GM12878 (cell line): ENCODE data around the gene CARM1. TPM values are rescaled to one million over a fixed set of nuclear protein-coding genes. Genes with fewer than 3 reads are reported as not detected.

ENCODE experiments used
- BHLHE40 ChIP-seq, 2 experiments: fragments of 450-650 bp in 1 of 2; IDR thresholded peaks; 2 replicates each; pipeline ENCODE4 v1.6.1; 2011 to 2017; ENCODE audit warnings: low read depth in 2 of 2, borderline replicate concordance in 1 of 2, improper control_type of control experiment in 1 of 2, low read length in 1 of 2, mild to moderate bottlenecking in 1 of 2
- BRCA1 ChIP-seq: IDR thresholded peaks from 2 replicates; pipeline ENCODE4 v1.6.1; 2011; ENCODE audit warnings: low read depth, low read length, improper control_type of control experiment
- CEBPB ChIP-seq, 2 experiments: fragments of 150-350 bp in 1 of 2; IDR thresholded peaks; 2 replicates each; pipeline ENCODE4 v1.6.1; 2012 to 2014; ENCODE audit warnings: low read depth in 2 of 2, low read length in 2 of 2, borderline replicate concordance in 1 of 2, inconsistent platforms in 1 of 2
- ESRRA ChIP-seq: IDR thresholded peaks from 2 replicates; pipeline ENCODE4 v1.6.1; 2012; ENCODE audit warnings: mild to moderate bottlenecking, low read length, improper control_type of control experiment
- GATAD2B ChIP-seq: fragments of 450-650 bp; conservative IDR thresholded peaks from 2 replicates; pipeline ENCODE4 v1.6.1; 2017; ENCODE audit warnings: low read depth, mild to moderate bottlenecking, moderate library complexity
- IRF4 ChIP-seq: IDR thresholded peaks from 2 replicates; pipeline ENCODE4 v1.6.1; 2011; ENCODE audit warnings: low read depth, low read length
- MYB ChIP-seq: fragments of 150-350 bp; IDR thresholded peaks from 2 replicates; pipeline ENCODE4 v1.6.1; 2014; ENCODE audit warnings: mild to moderate bottlenecking, low read depth, low read length, borderline replicate concordance
- NFXL1 ChIP-seq: fragments of 450-650 bp; IDR thresholded peaks from 2 replicates; pipeline ENCODE4 v1.6.1; 2017; ENCODE audit warnings: antibody characterized with exemption, mild to moderate bottlenecking, borderline replicate concordance
- NR2C1 ChIP-seq: fragments of 450-650 bp; IDR thresholded peaks from 2 replicates; pipeline ENCODE4 v1.6.1; 2017; ENCODE audit warnings: antibody characterized with exemption, mild to moderate bottlenecking, moderate library complexity
- NR2C2 ChIP-seq: IDR thresholded peaks from 2 replicates; pipeline ENCODE4 v1.6.1; 2011; ENCODE audit warnings: borderline replicate concordance, low read depth; ENCODE audit not compliant: control insufficient read depth, insufficient read length
- NR2F1 ChIP-seq: fragments of 450-650 bp; conservative IDR thresholded peaks from 2 replicates; pipeline ENCODE4 v1.6.1; 2017; ENCODE audit warnings: mild to moderate bottlenecking
- NRF1 ChIP-seq: conservative IDR thresholded peaks from 2 replicates; pipeline ENCODE4 v1.6.1; 2011; ENCODE audit warnings: mild to moderate bottlenecking, low read depth, low read length, improper control_type of control experiment
- PAX8 ChIP-seq: fragments of 450-650 bp; IDR thresholded peaks from 2 replicates; pipeline ENCODE4 v1.6.1; 2017; ENCODE audit warnings: mild to moderate bottlenecking, moderate library complexity
- SREBF1 ChIP-seq: IDR thresholded peaks from 2 replicates; pipeline ENCODE4 v1.6.1; 2012; ENCODE audit warnings: mild to moderate bottlenecking, low read length
- SREBF2 ChIP-seq: IDR thresholded peaks from 2 replicates; pipeline ENCODE4 v1.6.1; 2012; ENCODE audit warnings: mild to moderate bottlenecking, low read length
- STAT1 ChIP-seq: fragments of 450-650 bp; conservative IDR thresholded peaks from 2 replicates; pipeline ENCODE4 v1.6.1; 2014; ENCODE audit warnings: antibody characterized with exemption, mild to moderate bottlenecking
- TAF1 ChIP-seq: IDR thresholded peaks from 2 replicates; pipeline ENCODE4 v1.6.1; 2011; ENCODE audit warnings: mild to moderate bottlenecking, low read depth, low read length, borderline replicate concordance
- TBL1XR1 ChIP-seq: IDR thresholded peaks from 2 replicates; pipeline ENCODE4 v1.6.1; 2012; ENCODE audit warnings: low read depth, low read length, improper control_type of control experiment
- ZNF207 ChIP-seq: fragments of 450-650 bp; IDR thresholded peaks from 2 replicates; pipeline ENCODE4 v1.6.1; 2014; ENCODE audit warnings: antibody characterized with exemption, mild to moderate bottlenecking, borderline replicate concordance
- ZNF24 ChIP-seq: fragments of 450-650 bp; IDR thresholded peaks from 2 replicates; pipeline ENCODE4 v1.6.1; 2017; ENCODE audit warnings: antibody characterized with exemption, mild to moderate bottlenecking
- ZNF622 ChIP-seq: fragments of 450-650 bp; IDR thresholded peaks from 2 replicates; pipeline ENCODE4 v1.6.1; 2017; ENCODE audit warnings: mild to moderate bottlenecking, inconsistent platforms
- polyA plus RNA-seq, 11 experiments: library from polyadenylated mRNA; depleted of rRNA in 4 of 11; unstranded in 6 of 11; stranded (reverse) in 5 of 11; fragments of >200 nt; fragmentation: Nextera tagmentation in 4 of 11; fragmentation: Illumina TruSeq in 1 of 11; extraction: Ambion mirVana in 4 of 11; extraction: Trizol in 1 of 11; gene quantifications; 1 replicate in 1 of 11; 2 replicates in 10 of 11; pipeline versions ENCODE4 v1.2.1 to v1.2.3, GENCODE V29; 2011 to 2016; ENCODE audit warnings: inconsistent platforms in 2 of 11, missing spikeins in 2 of 11, low read depth in 1 of 11
- total RNA-seq, 4 experiments: library from RNA; depleted of rRNA in 3 of 4; stranded (reverse); fragments of >200 nt in 3 of 4; fragmentation: Illumina TruSeq in 1 of 4; extraction: Trizol in 1 of 4; gene quantifications; 2 replicates each; pipeline versions ENCODE4 v1.2.1 to v1.2.3, GENCODE V29; 2013 to 2021
- TF ChIP-seq, protein P1 (sequence below): IDR thresholded peaks from 2 replicates; pipeline ENCODE4 v1.6.1; 2012; ENCODE audit warnings: low read depth, low read length, improper control_type of control experiment
- TF ChIP-seq, protein P2 (sequence below), 3 experiments: IDR thresholded peaks in 2 of 3; conservative IDR thresholded peaks in 1 of 3; 2 replicates each; pipeline ENCODE4 v1.5.1; 2011; ENCODE audit warnings: low read depth in 3 of 3, low read length in 3 of 3, mild to moderate bottlenecking in 3 of 3, control low read depth in 2 of 3, moderate library complexity in 2 of 3, inconsistent platforms in 1 of 3, mixed read lengths in 1 of 3; ENCODE audit not compliant: control insufficient read depth in 2 of 3, insufficient read depth in 1 of 3; ENCODE audit errors: extremely low read depth in 1 of 3
- TF ChIP-seq, protein P3 (sequence below): fragments of 150-350 bp; IDR thresholded peaks from 2 replicates; pipeline ENCODE4 v1.6.1; 2016; ENCODE audit warnings: low read depth, low read length

Gene CARM1
- total and polyA plus RNA-seq, 10 of the 15 experiments (the other 5 are each of a cell fraction or from before 2014, with no cell fraction given), result 0.45 to 116 (median 39.7) TPM

DNA sequence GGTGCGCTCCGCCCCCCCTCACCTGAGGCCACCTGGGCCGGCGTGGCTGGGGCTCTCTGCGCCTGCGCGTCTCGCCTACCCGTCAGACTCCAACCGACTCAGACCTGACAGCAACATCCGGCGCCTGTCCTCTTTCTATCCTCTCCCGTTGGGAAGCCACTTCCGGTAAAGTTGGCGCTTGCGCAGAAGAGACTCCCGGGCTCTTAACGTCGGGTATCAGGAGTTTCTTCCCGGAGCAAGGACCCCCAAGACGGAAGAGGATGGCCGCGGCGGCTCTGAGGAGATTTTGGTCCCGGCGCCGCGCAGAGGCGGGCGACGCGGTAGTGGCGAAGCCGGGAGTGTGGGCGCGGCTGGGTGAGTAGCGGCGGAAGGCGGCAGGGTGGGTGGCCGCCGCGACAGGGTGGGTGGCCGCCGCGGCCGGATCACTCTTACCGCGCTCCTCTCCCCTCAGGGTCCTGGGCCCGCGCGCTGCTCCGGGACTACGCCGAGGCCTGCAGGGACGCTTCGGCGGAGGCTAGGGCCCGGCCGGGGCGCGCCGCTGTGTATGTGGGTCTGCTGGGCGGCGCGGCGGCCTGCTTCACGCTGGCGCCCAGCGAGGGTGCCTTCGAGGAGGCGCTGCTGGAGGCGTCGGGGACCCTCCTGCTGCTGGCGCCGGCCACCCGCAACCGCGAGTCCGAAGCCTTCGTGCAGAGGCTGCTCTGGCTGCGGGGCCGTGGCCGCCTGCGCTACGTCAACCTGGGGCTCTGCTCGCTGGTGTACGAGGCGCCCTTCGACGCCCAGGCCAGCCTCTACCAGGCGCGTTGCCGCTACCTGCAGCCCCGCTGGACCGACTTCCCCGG lies 57.4 kb downstream of the CARM1 start, which contains the start of the genes TIMM29 and YIPF2 (continued):
- TF ChIP-seq ZNF24, result peak; percentile 37; the same call in 1 of the 2 replicates
- no peak for TF ChIP-seq BRCA1
- peak; percentile 94; the same call in 1 of the 2 replicates for TF ChIP-seq STAT1
- no peak for TF ChIP-seq NR2F1
- TF ChIP-seq PAX8, result no peak
- TF ChIP-seq IRF4, result no peak
- TF ChIP-seq TAF1, result peak; percentile 85; the same call in 1 of the 2 replicates
- peak; percentile 65; the same call in 1 of the 2 replicates for TF ChIP-seq TBL1XR1
- peak; percentile 73 for TF ChIP-seq NR2C1
- TF ChIP-seq GATAD2B, result 0 out of 2 replicates have a peak, but pooled peaks have one; percentile 26
- TF ChIP-seq, protein P1, sequence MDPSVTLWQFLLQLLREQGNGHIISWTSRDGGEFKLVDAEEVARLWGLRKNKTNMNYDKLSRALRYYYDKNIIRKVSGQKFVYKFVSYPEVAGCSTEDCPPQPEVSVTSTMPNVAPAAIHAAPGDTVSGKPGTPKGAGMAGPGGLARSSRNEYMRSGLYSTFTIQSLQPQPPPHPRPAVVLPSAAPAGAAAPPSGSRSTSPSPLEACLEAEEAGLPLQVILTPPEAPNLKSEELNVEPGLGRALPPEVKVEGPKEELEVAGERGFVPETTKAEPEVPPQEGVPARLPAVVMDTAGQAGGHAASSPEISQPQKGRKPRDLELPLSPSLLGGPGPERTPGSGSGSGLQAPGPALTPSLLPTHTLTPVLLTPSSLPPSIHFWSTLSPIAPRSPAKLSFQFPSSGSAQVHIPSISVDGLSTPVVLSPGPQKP, result peak; percentile 95
- no peak for TF ChIP-seq ZNF622
- TF ChIP-seq ESRRA, result peak; percentile 83; the same call in 1 of the 2 replicates
- peak in 1 of 2 experiments; percentile 29; a peak in 2 of 4 replicates for TF ChIP-seq BHLHE40 (IDR thresholded peaks at IDR 0.05; ENCODE audit: borderline replicate concordance in 1 of 2, low read depth in 2 of 2, low read length in 1 of 2)
- TF ChIP-seq NFXL1, result no peak
- TF ChIP-seq MYB, result peak; percentile 68; the same call in 1 of the 2 replicates
- peak; percentile 80 for TF ChIP-seq SREBF1
- TF ChIP-seq NRF1, result peak; percentile 88
- TF ChIP-seq ZNF207, result peak; percentile 87; the same call in 1 of the 2 replicates
- TF ChIP-seq, protein P2, sequence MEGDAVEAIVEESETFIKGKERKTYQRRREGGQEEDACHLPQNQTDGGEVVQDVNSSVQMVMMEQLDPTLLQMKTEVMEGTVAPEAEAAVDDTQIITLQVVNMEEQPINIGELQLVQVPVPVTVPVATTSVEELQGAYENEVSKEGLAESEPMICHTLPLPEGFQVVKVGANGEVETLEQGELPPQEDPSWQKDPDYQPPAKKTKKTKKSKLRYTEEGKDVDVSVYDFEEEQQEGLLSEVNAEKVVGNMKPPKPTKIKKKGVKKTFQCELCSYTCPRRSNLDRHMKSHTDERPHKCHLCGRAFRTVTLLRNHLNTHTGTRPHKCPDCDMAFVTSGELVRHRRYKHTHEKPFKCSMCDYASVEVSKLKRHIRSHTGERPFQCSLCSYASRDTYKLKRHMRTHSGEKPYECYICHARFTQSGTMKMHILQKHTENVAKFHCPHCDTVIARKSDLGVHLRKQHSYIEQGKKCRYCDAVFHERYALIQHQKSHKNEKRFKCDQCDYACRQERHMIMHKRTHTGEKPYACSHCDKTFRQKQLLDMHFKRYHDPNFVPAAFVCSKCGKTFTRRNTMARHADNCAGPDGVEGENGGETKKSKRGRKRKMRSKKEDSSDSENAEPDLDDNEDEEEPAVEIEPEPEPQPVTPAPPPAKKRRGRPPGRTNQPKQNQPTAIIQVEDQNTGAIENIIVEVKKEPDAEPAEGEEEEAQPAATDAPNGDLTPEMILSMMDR (IDR thresholded peaks at IDR 0.05 in 2 of 3, conservative IDR thresholded peaks at IDR 0.05 in 1 of 3; ENCODE audit: control insufficient read depth in 2 of 3, extremely low read depth in 1 of 3, insufficient read depth in 1 of 3, low read depth in 3 of 3, low read length in 3 of 3), result no peak
- no peak for TF ChIP-seq CEBPB (IDR thresholded peaks at IDR 0.05; ENCODE audit: borderline replicate concordance in 1 of 2, low read depth in 2 of 2, low read length in 2 of 2)
- no peak for TF ChIP-seq NR2C2
- peak; percentile 74 for TF ChIP-seq SREBF2
- TF ChIP-seq, protein P3, sequence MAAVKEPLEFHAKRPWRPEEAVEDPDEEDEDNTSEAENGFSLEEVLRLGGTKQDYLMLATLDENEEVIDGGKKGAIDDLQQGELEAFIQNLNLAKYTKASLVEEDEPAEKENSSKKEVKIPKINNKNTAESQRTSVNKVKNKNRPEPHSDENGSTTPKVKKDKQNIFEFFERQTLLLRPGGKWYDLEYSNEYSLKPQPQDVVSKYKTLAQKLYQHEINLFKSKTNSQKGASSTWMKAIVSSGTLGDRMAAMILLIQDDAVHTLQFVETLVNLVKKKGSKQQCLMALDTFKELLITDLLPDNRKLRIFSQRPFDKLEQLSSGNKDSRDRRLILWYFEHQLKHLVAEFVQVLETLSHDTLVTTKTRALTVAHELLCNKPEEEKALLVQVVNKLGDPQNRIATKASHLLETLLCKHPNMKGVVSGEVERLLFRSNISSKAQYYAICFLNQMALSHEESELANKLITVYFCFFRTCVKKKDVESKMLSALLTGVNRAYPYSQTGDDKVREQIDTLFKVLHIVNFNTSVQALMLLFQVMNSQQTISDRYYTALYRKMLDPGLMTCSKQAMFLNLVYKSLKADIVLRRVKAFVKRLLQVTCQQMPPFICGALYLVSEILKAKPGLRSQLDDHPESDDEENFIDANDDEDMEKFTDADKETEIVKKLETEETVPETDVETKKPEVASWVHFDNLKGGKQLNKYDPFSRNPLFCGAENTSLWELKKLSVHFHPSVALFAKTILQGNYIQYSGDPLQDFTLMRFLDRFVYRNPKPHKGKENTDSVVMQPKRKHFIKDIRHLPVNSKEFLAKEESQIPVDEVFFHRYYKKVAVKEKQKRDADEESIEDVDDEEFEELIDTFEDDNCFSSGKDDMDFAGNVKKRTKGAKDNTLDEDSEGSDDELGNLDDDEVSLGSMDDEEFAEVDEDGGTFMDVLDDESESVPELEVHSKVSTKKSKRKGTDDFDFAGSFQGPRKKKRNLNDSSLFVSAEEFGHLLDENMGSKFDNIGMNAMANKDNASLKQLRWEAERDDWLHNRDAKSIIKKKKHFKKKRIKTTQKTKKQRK, result peak; percentile 54; the same call in 1 of the 2 replicates
